GM13977 (cell line): ENCODE measurements around the gene SLC30A1.

Source experiments
- DNase-seq: peaks from one replicate; pipeline ENCODE4 v3.0.0; 2012; ENCODE audit warnings: low spot score
- in situ Hi-C: fragments of 300-500 bp; cut with MboI; formaldehyde crosslinking; loops from one replicate; pipeline ENCODE4 v1.12.0; 2022; ENCODE audit warnings: low sequenced_read_pairs, low pct_unique_long_range_greater_than_20kb, mixed read lengths, inconsistent platforms; ENCODE audit not compliant: unreplicated experiment
- TF ChIP-seq, protein P1 (sequence below): IDR thresholded peaks from 2 replicates; pipeline ENCODE4 v1.5.1; 2012; ENCODE audit warnings: mild to moderate bottlenecking, control low read depth; ENCODE audit not compliant: insufficient read depth; ENCODE audit errors: extremely low read depth, missing control alignments

Gene SLC30A1

GRCh38 chr1:211621447-211622198, 42.7 kb upstream of the SLC30A1 start:
- TF ChIP-seq, protein P1, sequence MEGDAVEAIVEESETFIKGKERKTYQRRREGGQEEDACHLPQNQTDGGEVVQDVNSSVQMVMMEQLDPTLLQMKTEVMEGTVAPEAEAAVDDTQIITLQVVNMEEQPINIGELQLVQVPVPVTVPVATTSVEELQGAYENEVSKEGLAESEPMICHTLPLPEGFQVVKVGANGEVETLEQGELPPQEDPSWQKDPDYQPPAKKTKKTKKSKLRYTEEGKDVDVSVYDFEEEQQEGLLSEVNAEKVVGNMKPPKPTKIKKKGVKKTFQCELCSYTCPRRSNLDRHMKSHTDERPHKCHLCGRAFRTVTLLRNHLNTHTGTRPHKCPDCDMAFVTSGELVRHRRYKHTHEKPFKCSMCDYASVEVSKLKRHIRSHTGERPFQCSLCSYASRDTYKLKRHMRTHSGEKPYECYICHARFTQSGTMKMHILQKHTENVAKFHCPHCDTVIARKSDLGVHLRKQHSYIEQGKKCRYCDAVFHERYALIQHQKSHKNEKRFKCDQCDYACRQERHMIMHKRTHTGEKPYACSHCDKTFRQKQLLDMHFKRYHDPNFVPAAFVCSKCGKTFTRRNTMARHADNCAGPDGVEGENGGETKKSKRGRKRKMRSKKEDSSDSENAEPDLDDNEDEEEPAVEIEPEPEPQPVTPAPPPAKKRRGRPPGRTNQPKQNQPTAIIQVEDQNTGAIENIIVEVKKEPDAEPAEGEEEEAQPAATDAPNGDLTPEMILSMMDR = no peak
- DNase-seq = no peak
- in situ Hi-C loops = no loop called here

- in situ Hi-C loops = no loop called here
Measured at GRCh38 chr1:211620097-211620496, 41.1 kb upstream of the SLC30A1 start.

GRCh38 chr1:211619033-211619996, 40.4 kb upstream of the SLC30A1 start:
- in situ Hi-C loops = no loop called here
- no peak for DNase-seq
- TF ChIP-seq, protein P1 = no peak

More at GRCh38 chr1:211620097-211620496, 41.1 kb upstream of the SLC30A1 start:
- TF ChIP-seq, protein P1 = no peak
- no peak for DNase-seq

GRCh38 chr1:211616965-211617297, 38.0 kb upstream of the SLC30A1 start:
- in situ Hi-C loops = no loop called here
- no peak for DNase-seq
- TF ChIP-seq, protein P1 = no peak

GRCh38 chr1:211616231-211616964, 37.4 kb upstream of the SLC30A1 start:
- no peak for DNase-seq
- TF ChIP-seq, protein P1 = no peak
- in situ Hi-C loops = no loop called here

DNA sequence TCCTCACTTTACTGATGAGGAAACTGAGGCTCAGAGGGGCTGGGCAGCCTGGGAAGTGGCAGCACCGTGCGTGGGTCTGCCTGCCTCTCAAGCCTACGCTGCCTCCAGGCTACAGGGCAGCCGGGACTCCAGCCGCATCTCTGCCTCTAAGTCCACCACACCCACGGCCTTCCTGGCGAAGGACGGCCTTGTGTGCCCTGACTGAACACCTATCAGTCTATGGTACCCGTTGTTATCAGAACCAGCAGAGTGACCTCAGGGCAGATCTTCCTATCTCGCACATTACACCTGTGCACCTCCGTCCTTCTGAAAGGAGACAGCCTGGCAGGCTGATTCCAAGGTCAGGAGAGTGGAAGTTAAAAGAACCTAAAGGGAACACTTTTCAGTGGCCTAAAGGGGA, 35.7 kb upstream of the SLC30A1 start:
- no peak for DNase-seq
- TF ChIP-seq, protein P1 = no peak
- in situ Hi-C loops = no loop called here
